ENCODE measurements around the gene ABCA7. TPM values are rescaled to one million over a fixed set of nuclear protein-coding genes. Genes with fewer than 3 reads are reported as not detected.

ABCA7 gene
- total RNA-seq, 4 donors from 2014 or later: 0.59 to 10.4 (median 2.7) TPM

GRCh38 chr19:1098177-1099051, 58.5 kb downstream of the ABCA7 start:
- TF ChIP-seq POLR2A (IDR thresholded peaks at IDR 0.05): no peak
- TF ChIP-seq, protein P1, sequence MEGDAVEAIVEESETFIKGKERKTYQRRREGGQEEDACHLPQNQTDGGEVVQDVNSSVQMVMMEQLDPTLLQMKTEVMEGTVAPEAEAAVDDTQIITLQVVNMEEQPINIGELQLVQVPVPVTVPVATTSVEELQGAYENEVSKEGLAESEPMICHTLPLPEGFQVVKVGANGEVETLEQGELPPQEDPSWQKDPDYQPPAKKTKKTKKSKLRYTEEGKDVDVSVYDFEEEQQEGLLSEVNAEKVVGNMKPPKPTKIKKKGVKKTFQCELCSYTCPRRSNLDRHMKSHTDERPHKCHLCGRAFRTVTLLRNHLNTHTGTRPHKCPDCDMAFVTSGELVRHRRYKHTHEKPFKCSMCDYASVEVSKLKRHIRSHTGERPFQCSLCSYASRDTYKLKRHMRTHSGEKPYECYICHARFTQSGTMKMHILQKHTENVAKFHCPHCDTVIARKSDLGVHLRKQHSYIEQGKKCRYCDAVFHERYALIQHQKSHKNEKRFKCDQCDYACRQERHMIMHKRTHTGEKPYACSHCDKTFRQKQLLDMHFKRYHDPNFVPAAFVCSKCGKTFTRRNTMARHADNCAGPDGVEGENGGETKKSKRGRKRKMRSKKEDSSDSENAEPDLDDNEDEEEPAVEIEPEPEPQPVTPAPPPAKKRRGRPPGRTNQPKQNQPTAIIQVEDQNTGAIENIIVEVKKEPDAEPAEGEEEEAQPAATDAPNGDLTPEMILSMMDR (IDR thresholded peaks at IDR 0.05): no peak
- Histone ChIP-seq H3K27me3 (no peaks in the 10 kb centered on the region), H3K4me1 (peaks cover 16 to 18% of the 10 kb centered on the region in 2 donors), H3K27ac (peak overlapping the region; percentile 91), H3K36me3 (no peaks in the 10 kb centered on the region), H3K9me3 (no peaks in the 10 kb centered on the region), H3K4me3 (no peak overlapping the region)
- intact Hi-C loops (cut with DNase I; ENCODE audit: low total_unique reads): no loop called here
- no peak for DNase-seq

DNA sequence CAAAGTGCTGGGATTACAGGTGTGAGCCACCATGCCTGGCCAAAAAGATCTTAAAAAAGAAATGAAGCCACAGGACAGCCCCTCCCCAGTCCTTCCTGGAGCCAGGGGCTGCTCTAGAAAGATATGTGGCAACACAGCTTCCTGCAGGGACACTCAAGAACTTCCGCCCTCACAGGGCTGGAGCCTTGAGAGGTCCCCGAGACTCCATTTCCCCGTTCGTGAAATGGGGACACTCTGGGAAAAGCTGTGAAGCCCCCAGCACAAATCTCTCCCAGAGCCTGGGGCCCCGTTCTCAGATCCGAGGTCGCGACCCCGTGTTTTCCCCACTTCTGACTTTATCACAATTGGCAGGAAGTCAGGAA, 61.4 kb downstream of the ABCA7 start:
- peak overlapping the region; percentile 91 for H3K27ac ChIP-seq
- H3K27me3 ChIP-seq: no peaks in the 10 kb centered on the region
- DNase-seq: peak; percentile 58 to 69
- TF ChIP-seq, protein P1 (IDR thresholded peaks at IDR 0.05): no peak
- TF ChIP-seq POLR2A (IDR thresholded peaks at IDR 0.05): no peak
- H3K4me1 ChIP-seq: peaks cover 16 to 19% of the 10 kb centered on the region in 2 donors
- no peaks in the 10 kb centered on the region for H3K9me3 ChIP-seq
- H3K4me3 ChIP-seq: no peak overlapping the region
- no peaks in the 10 kb centered on the region for H3K36me3 ChIP-seq
- intact Hi-C loops (cut with DNase I; ENCODE audit: low total_unique reads): loop anchor here (10.0 kb wide), 1 partner anchor 177 kb away; the partner anchor contains the start of gene ARID3A

- peak in 1 of 2 donors; percentile 11 for TF ChIP-seq POLR2A (IDR thresholded peaks at IDR 0.05)
- TF ChIP-seq, protein P1 (IDR thresholded peaks at IDR 0.05): no peak
- DNase-seq: peak; percentile 65 to 87
- Histone ChIP-seq H3K27me3 (no peaks in the 10 kb centered on the region), H3K4me1 (peaks cover 16 to 19% of the 10 kb centered on the region in 2 donors), H3K27ac (peak overlapping the region; percentile 91), H3K36me3 (no peaks in the 10 kb centered on the region), H3K9me3 (no peaks in the 10 kb centered on the region), H3K4me3 (no peak overlapping the region)
- intact Hi-C loops (cut with DNase I; ENCODE audit: low total_unique reads): loop anchor here (10.0 kb wide), 1 partner anchor 178 kb away; the partner anchor contains the start of gene ARID3A
Observed at GRCh38 chr19:1102407-1103131, 62.7 kb downstream of the ABCA7 start.

GRCh38 chr19:1103132-1103707, 63.3 kb downstream of the ABCA7 start:
- peaks cover 16 to 19% of the 10 kb centered on the region in 2 donors for H3K4me1 ChIP-seq
- no peaks in the 10 kb centered on the region for H3K36me3 ChIP-seq
- TF ChIP-seq POLR2A (IDR thresholded peaks at IDR 0.05): no peak
- TF ChIP-seq, protein P1 (IDR thresholded peaks at IDR 0.05): no peak
- DNase-seq: no peak
- no peaks in the 10 kb centered on the region for H3K9me3 ChIP-seq
- H3K27ac ChIP-seq: peak overlapping the region; percentile 91
- no peaks in the 10 kb centered on the region for H3K27me3 ChIP-seq
- H3K4me3 ChIP-seq: peak overlapping the region; percentile 31 to 34
- intact Hi-C loops (cut with DNase I; ENCODE audit: low total_unique reads): loop anchor here (10.0 kb wide), 1 partner anchor 178 kb away; the partner anchor contains the start of gene ARID3A

Data from uterus (tissue), 4 donors.